B cell (primary cell): Measurements from ENCODE around the gene OLFM4. TPM values are rescaled to one million over a fixed set of nuclear protein-coding genes. Genes with fewer than 3 reads are reported as not detected.

Source experiments
- ATAC-seq: fragments of 200-7000 bp; cut with Tn5 transposase; one replicate; pipeline ENCODE4 v1.10.0; 2021; ENCODE audit warnings: low read depth, mild to moderate bottlenecking, moderate number of reproducible peaks, moderate library complexity
- CTCF ChIA-PET: fragments of 350-600 bp; sonication (Branson Sonifier 250); formaldehyde crosslinking; loops from one replicate; lab custom pipeline; 2021; ENCODE audit warnings: antibody characterized with exemption, inconsistent platforms; lab: Charles Lee
- POLR2A ChIA-PET: fragments of 350-600 bp; sonication (Branson Sonifier 250); formaldehyde crosslinking; loops from one replicate; lab custom pipeline; 2021; ENCODE audit warnings: antibody characterized with exemption; lab: Charles Lee
- DNase-seq: peaks from one replicate; pipeline ENCODE4 v3.0.0; 2013
- H2AFZ ChIP-seq: 2 replicates; pipeline ENCODE4 v1.6.1; 2012; ENCODE audit warnings: mild to moderate bottlenecking, low read depth, low read length; ENCODE audit not compliant: insufficient read depth, poor library complexity, severe bottlenecking
- H3K27ac ChIP-seq, 2 donors: 1 replicate in 1 of 2; 2 replicates in 1 of 2; pipeline ENCODE4 v1.5.1; 2012 to 2013; ENCODE audit warnings: low read length in 2 of 2, mild to moderate bottlenecking in 2 of 2, moderate library complexity in 1 of 2
- H3K27me3 ChIP-seq, 4 experiments: fragments of 200-600 bp in 1 of 4; sonication (generic) in 1 of 4; replicated peaks in 1 of 4; 1 replicate in 2 of 4; 2 replicates in 2 of 4; pipeline versions ENCODE4 v1.6.1 to v1.7.0; 2013 to 2016; ENCODE audit warnings: low read length in 3 of 4, mild to moderate bottlenecking in 2 of 4, mixed read lengths in 1 of 4, moderate library complexity in 1 of 4; ENCODE audit not compliant: insufficient read depth in 4 of 4, control insufficient read depth in 3 of 4; ENCODE audit errors: control extremely low read depth in 1 of 4
- H3K36me3 ChIP-seq, 2 experiments: replicated peaks in 1 of 2; 1 replicate in 1 of 2; 2 replicates in 1 of 2; pipeline versions ENCODE4 v1.6.1 to v1.7.1; 2013; ENCODE audit warnings: low read length in 1 of 2; ENCODE audit not compliant: insufficient read depth in 2 of 2, control insufficient read depth in 1 of 2; ENCODE audit errors: control extremely low read depth in 1 of 2, extremely low read depth in 1 of 2
- H3K4me1 ChIP-seq, 2 donors: fragments of 200-600 bp in 1 of 2; sonication (generic) in 1 of 2; 1 replicate in 1 of 2; 2 replicates in 1 of 2; pipeline versions ENCODE4 v1.5.1 to v1.6.1; 2013 to 2017; ENCODE audit warnings: low read length in 2 of 2; ENCODE audit not compliant: control insufficient read depth in 2 of 2, insufficient read depth in 2 of 2
- H3K4me2 ChIP-seq: replicated peaks from 2 replicates; pipeline ENCODE3; 2012; ENCODE audit warnings: mild to moderate bottlenecking, low read depth, low read length; ENCODE audit not compliant: poor library complexity, severe bottlenecking
- H3K4me3 ChIP-seq, 5 experiments: fragments of 200-600 bp in 1 of 5; sonication (generic) in 1 of 5; 1 replicate in 3 of 5; 2 replicates in 2 of 5; pipeline versions ENCODE4 v1.5.1 to v1.7.0; 2011 to 2016; ENCODE audit warnings: low read length in 4 of 5, mild to moderate bottlenecking in 4 of 5, low read depth in 2 of 5, control low read depth in 1 of 5, moderate library complexity in 1 of 5; ENCODE audit not compliant: insufficient read depth in 1 of 5; ENCODE audit errors: control extremely low read depth in 1 of 5, extremely low read depth in 1 of 5
- H3K79me2 ChIP-seq: fragments of 200-600 bp; sonication (generic); one replicate; pipeline ENCODE4 v1.6.0; 2016; ENCODE audit warnings: low read length; ENCODE audit not compliant: control insufficient read depth, insufficient read depth
- H3K9ac ChIP-seq: fragments of 200-600 bp; sonication (generic); 2 replicates; pipeline ENCODE4 v1.6.1; 2017; ENCODE audit warnings: mild to moderate bottlenecking, low read length, moderate library complexity
- H3K9me3 ChIP-seq, 3 donors: one replicate each; pipeline versions ENCODE4 v1.6.1 to v1.7.1; 2013; ENCODE audit warnings: low read length in 2 of 3; ENCODE audit not compliant: control insufficient read depth in 2 of 3, insufficient read depth in 1 of 3; ENCODE audit errors: control extremely low read depth in 1 of 3
- H4K20me1 ChIP-seq: 2 replicates; pipeline ENCODE4 v1.6.0; 2012; ENCODE audit warnings: mild to moderate bottlenecking, low read length; ENCODE audit not compliant: insufficient read depth, control insufficient read depth, poor library complexity, severe bottlenecking
- H3K27ac Mint-ChIP-seq: one replicate; pipeline ENCODE4 v1.8.0; 2021; ENCODE audit warnings: mixed read lengths
- H3K27me3 Mint-ChIP-seq: one replicate; pipeline ENCODE4 v1.8.0; 2021; ENCODE audit warnings: mixed read lengths
- H3K4me1 Mint-ChIP-seq: one replicate; pipeline ENCODE4 v1.8.0; 2021; ENCODE audit warnings: mixed read lengths
- H3K4me3 Mint-ChIP-seq: one replicate; pipeline ENCODE4 v1.8.0; 2021; ENCODE audit warnings: mixed read lengths
- H3K9me3 Mint-ChIP-seq: one replicate; pipeline ENCODE4 v1.8.0; 2022; ENCODE audit warnings: mixed read lengths; ENCODE audit not compliant: insufficient read depth
- EZH2 ChIP-seq: IDR thresholded peaks from 2 replicates; pipeline ENCODE4 v1.6.1; 2012; ENCODE audit warnings: borderline replicate concordance, low read depth, mild to moderate bottlenecking, moderate library complexity, low read length; ENCODE audit not compliant: insufficient read depth, poor library complexity, severe bottlenecking
- WGBS: methylation state at CpG from one replicate; pipeline ENCODE4 v1.1.5; 2013; ENCODE audit warnings: missing lambda C conversion rate; ENCODE audit not compliant: insufficient coverage; 5-methylcytosine and 5-hydroxymethylcytosine counted together
- intact Hi-C: fragments of 100-400 bp; cut with micrococcal nuclease; formaldehyde crosslinking; loops from one replicate; pipeline ENCODE4 v1.10.0; 2022
- polyA plus RNA-seq: library from polyadenylated mRNA; depleted of rRNA; stranded (reverse); fragments of >200 nt; gene quantifications from 2 replicates; pipeline ENCODE4 v1.2.3, GENCODE V29; 2012
- total RNA-seq, 2 donors: library from RNA; stranded (reverse); fragments of 120-200 nt in 1 of 2; gene quantifications; 1 replicate in 1 of 2; 2 replicates in 1 of 2; pipeline versions ENCODE4 v1.2.3 to v1.2.4, GENCODE V29; 2013 to 2022
- TF ChIP-seq, protein P1 (sequence below): fragments of 200-600 bp; IDR thresholded peaks from one replicate; pipeline ENCODE4 v1.8.0; 2022; ENCODE audit warnings: antibody characterized with exemption, mild to moderate bottlenecking

Gene OLFM4
- total and polyA plus RNA-seq, 2 donors (not counting 1 experiment from before 2014, with no cell fraction given), result not detected

GRCh38 chr13:52992110-52992509 lies 36.5 kb upstream of the OLFM4 start:
- H3K9me3 Mint-ChIP-seq, result no peaks in the 10 kb centered on the region
- H3K27me3 ChIP-seq, result no peaks in the 10 kb centered on the region
- no peak overlapping the region for H3K4me3 ChIP-seq
- H3K27me3 Mint-ChIP-seq, result peaks cover 17% of the 10 kb centered on the region
- H3K9me3 ChIP-seq, result no peaks in the 10 kb centered on the region
- no peak overlapping the region for H2AFZ ChIP-seq
- H3K4me1 ChIP-seq, result no peaks in the 10 kb centered on the region
- 97% methylated on average over 10 of the region's 11 CpGs for WGBS
- intact Hi-C loops, result no loop called here
- H3K79me2 ChIP-seq, result no peaks in the 10 kb centered on the region
- ChIA-PET CTCF (interaction anchor here (0.7 kb wide), 1 partner anchor 11 kb away, joined by 3 read pairs; no protein-coding TSS in a partner anchor), POLR2A (no interaction called here)
- H3K4me2 ChIP-seq, result no peak overlapping the region
- TF ChIP-seq, protein P1, sequence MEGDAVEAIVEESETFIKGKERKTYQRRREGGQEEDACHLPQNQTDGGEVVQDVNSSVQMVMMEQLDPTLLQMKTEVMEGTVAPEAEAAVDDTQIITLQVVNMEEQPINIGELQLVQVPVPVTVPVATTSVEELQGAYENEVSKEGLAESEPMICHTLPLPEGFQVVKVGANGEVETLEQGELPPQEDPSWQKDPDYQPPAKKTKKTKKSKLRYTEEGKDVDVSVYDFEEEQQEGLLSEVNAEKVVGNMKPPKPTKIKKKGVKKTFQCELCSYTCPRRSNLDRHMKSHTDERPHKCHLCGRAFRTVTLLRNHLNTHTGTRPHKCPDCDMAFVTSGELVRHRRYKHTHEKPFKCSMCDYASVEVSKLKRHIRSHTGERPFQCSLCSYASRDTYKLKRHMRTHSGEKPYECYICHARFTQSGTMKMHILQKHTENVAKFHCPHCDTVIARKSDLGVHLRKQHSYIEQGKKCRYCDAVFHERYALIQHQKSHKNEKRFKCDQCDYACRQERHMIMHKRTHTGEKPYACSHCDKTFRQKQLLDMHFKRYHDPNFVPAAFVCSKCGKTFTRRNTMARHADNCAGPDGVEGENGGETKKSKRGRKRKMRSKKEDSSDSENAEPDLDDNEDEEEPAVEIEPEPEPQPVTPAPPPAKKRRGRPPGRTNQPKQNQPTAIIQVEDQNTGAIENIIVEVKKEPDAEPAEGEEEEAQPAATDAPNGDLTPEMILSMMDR, result no peak
- no peak for TF ChIP-seq EZH2
- H3K27ac Mint-ChIP-seq, result no peak overlapping the region
- no peak overlapping the region for H3K27ac ChIP-seq
- H3K9ac ChIP-seq, result no peak overlapping the region
- ATAC-seq (no peak), DNase-seq (no peak)
- no peak overlapping the region for H3K4me3 Mint-ChIP-seq
- no peaks in the 10 kb centered on the region for H3K36me3 ChIP-seq
- H4K20me1 ChIP-seq, result no peaks in the 10 kb centered on the region
- H3K4me1 Mint-ChIP-seq, result no peaks in the 10 kb centered on the region

DNA sequence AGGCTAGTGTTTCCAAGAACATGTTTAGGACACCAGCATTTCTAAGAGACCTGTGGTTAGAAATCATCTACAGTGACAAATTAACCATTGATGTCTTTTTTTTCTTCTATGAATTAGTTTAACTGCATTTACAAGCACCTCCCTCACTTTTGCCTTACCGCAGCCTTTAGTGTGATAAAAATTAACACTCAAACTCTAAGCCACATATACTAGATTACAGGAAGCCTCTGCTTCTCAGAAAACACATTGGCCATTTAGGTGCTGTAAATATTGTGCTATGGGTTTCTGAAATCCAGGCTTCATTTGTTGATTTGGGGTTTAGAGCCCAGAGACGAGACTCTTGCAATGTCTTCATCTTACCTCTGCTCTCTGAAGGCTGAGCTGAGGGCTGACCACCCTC lies 34.6 kb upstream of the OLFM4 start:
- Mint-ChIP-seq H3K4me3 (no peak overlapping the region), H3K9me3 (no peaks in the 10 kb centered on the region), H3K4me1 (no peaks in the 10 kb centered on the region), H3K27ac (no peak overlapping the region), H3K27me3 (peaks cover 19% of the 10 kb centered on the region)
- intact Hi-C loops, result no loop called here
- Histone ChIP-seq H3K4me3 (no peak overlapping the region), H3K4me1 (no peaks in the 10 kb centered on the region), H3K9me3 (no peaks in the 10 kb centered on the region), H3K27me3 (no peaks in the 10 kb centered on the region), H4K20me1 (no peaks in the 10 kb centered on the region), H3K9ac (no peak overlapping the region), H3K79me2 (no peaks in the 10 kb centered on the region), H2AFZ (no peak overlapping the region), H3K27ac (no peak overlapping the region), H3K36me3 (no peaks in the 10 kb centered on the region), H3K4me2 (no peak overlapping the region)
- TF ChIP-seq, protein P1, result no peak
- no peak for DNase-seq
- no CpG with 5 or more reads among the region's 2 CpGs for WGBS
- POLR2A ChIA-PET, result no interaction called here
- no peak for ATAC-seq
- CTCF ChIA-PET, result no interaction called here
